Heart left ventricle (tissue), 13 donors: ENCODE data around the gene CRP.

Experiments used
- POLR2A ChIP-seq, 2 donors: fragments of 450-650 bp; IDR thresholded peaks; one replicate each; pipeline ENCODE4 v1.6.1; 2017; ENCODE audit warnings: antibody characterized with exemption in 2 of 2, mild to moderate bottlenecking in 2 of 2, moderate library complexity in 2 of 2
- TF ChIP-seq, protein P1 (sequence below), 12 donors: fragments of 200-600 bp; sonication (generic) in 4 of 12; IDR thresholded peaks; one replicate each; pipeline versions ENCODE4 v1.5.0 to v1.8.0; 2018 to 2022; ENCODE audit warnings: antibody characterized with exemption in 12 of 12, mild to moderate bottlenecking in 5 of 12
- donor health status: ischemic (EF 13 %, LVEDD 7.1; RV severe dilation, severe dysfunction).
- donor health status: DM: no; HTN: yes; CAD: no.
- donor health status: DM: no; HTN: no; CAD: no.
- donor health status: ischemic (EF 25% LVEDD 6.9; RV normal size, moderate dysfunction).
- donor health status: ischemic (EF 25% LVEDD 5.7; RV mildly dilated, moderate dysfunction).
- donor health status: ischemic (EF 35%, LVEDD 5.7; RV mildly dilated, moderate dysfunction).
- donor health status: nonischemic (EF 11% LVEDD 7.7; RV severe dilation, severe dysfunction).
- donor health status: DM: yes; HTN: yes; CAD: no.
- donor health status: PGD.
- donor health status: ischemic (EF 29% LVEDD 5.4; RV normal size, mild dysfunction).
- donor health status: nonischemic (EF 23%, LVEDD 6.1; RV moderate dilation, normal function).

DNA sequence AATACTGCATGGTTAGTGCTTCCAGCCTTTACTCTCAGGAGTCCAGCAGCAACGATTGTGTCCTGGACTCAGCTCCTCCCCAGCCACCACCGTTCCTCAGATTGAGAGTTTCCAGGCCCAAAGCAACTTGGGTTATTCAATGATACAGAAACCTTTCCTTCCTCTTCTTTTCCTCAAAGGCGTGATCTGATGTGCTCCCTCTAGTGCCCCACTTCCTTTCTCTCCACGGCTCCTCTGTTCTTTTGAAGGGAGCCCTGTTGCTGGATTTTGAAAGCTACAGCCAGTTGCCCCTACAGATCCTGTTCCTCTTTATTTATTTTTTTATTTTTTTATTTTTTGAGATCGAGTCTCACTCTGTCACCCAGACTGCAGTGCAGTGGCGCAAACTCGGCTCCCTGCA, 14.1 kb downstream of the CRP start:
- TF ChIP-seq, protein P1, sequence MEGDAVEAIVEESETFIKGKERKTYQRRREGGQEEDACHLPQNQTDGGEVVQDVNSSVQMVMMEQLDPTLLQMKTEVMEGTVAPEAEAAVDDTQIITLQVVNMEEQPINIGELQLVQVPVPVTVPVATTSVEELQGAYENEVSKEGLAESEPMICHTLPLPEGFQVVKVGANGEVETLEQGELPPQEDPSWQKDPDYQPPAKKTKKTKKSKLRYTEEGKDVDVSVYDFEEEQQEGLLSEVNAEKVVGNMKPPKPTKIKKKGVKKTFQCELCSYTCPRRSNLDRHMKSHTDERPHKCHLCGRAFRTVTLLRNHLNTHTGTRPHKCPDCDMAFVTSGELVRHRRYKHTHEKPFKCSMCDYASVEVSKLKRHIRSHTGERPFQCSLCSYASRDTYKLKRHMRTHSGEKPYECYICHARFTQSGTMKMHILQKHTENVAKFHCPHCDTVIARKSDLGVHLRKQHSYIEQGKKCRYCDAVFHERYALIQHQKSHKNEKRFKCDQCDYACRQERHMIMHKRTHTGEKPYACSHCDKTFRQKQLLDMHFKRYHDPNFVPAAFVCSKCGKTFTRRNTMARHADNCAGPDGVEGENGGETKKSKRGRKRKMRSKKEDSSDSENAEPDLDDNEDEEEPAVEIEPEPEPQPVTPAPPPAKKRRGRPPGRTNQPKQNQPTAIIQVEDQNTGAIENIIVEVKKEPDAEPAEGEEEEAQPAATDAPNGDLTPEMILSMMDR (IDR thresholded peaks at IDR 0.05) = no peak
- no peak for TF ChIP-seq POLR2A (IDR thresholded peaks at IDR 0.05)
